Left ventricle myocardium superior (tissue), 1 donor: ENCODE data around the gene MTREX. TPM values are rescaled to one million over a fixed set of nuclear protein-coding genes. Genes with fewer than 3 reads are reported as not detected.

Experiments used
- ATAC-seq: fragments of 200-7000 bp; cut with Tn5 transposase; one replicate; pipeline ENCODE4 v1.9.1; 2020; ENCODE audit warnings: mild to moderate bottlenecking, moderate library complexity
- DNase-seq: peaks from one replicate; pipeline ENCODE4 v3.0.0-alpha.2; 2020
- intact Hi-C: fragments of 100-400 bp; cut with micrococcal nuclease; formaldehyde crosslinking; loops from one replicate; pipeline ENCODE4 v1.11.0; 2022
- total RNA-seq: library from RNA; stranded (reverse); fragmentation: NEBNext Ultra II Directional; extraction: Animal tissue kit (Norgen Biotek cat#: 25700); gene quantifications from one replicate; pipeline ENCODE4 v1.2.1, GENCODE V29; 2021
- donor health status: DM: no; HTN: yes; CAD: no; lungs with severe emphysema.

MTREX gene
- total RNA-seq, 1 donor from 2014 or later = 69.9 TPM

- intact Hi-C loops = no loop called here
- DNase-seq (no peak), ATAC-seq (no peak)
Observed at GRCh38 chr5:55413644-55414043, 105.9 kb downstream of the MTREX start.

GRCh38 chr5:55415071-55415470, 107.3 kb downstream of the MTREX start:
- no peak for ATAC-seq
- no peak for DNase-seq
- intact Hi-C loops = loop anchor here (5.0 kb wide), 1 partner anchor 272 kb away; no protein-coding TSS in a partner anchor

- no peak for DNase-seq
- intact Hi-C loops = loop anchor here (5.0 kb wide), 1 partner anchor 271 kb away; no protein-coding TSS in a partner anchor
- ATAC-seq = no peak
Observed at GRCh38 chr5:55416306-55416705, 108.5 kb downstream of the MTREX start.

GRCh38 chr5:55418994-55419968, 111.5 kb downstream of the MTREX start:
- intact Hi-C loops = loop anchor here (5.0 kb wide), 1 partner anchor 268 kb away; no protein-coding TSS in a partner anchor
- DNase-seq (no peak), ATAC-seq (peak; percentile 17)

GRCh38 chr5:55421074-55421529, 113.3 kb downstream of the MTREX start:
- DNase-seq = no peak
- intact Hi-C loops = no loop called here
- no peak for ATAC-seq

GRCh38 chr5:55426455-55426854, 118.7 kb downstream of the MTREX start:
- DNase-seq (no peak), ATAC-seq (no peak)
- intact Hi-C loops = no loop called here

- intact Hi-C loops = no loop called here
- ATAC-seq = peak; percentile 84
- no peak for DNase-seq
Observed at GRCh38 chr5:55427157-55427556, 119.4 kb downstream of the MTREX start.

GRCh38 chr5:55429221-55429612, 121.4 kb downstream of the MTREX start:
- no peak for ATAC-seq
- intact Hi-C loops = no loop called here
- DNase-seq = no peak

- peak; percentile 40 for DNase-seq
- intact Hi-C loops = no loop called here
- peak; percentile 26 for ATAC-seq
Observed at GRCh38 chr5:55429613-55430253, 121.9 kb downstream of the MTREX start.

GRCh38 chr5:55432549-55432948, 124.8 kb downstream of the MTREX start:
- ATAC-seq (no peak), DNase-seq (no peak)
- intact Hi-C loops = no loop called here

- no peak for DNase-seq
- intact Hi-C loops = no loop called here
- ATAC-seq = no peak
Observed at GRCh38 chr5:55437452-55437851, 129.7 kb downstream of the MTREX start.

GRCh38 chr5:55437859-55438206, 130.0 kb downstream of the MTREX start:
- DNase-seq = no peak
- intact Hi-C loops = no loop called here
- ATAC-seq = peak; percentile 25

- intact Hi-C loops = no loop called here
- ATAC-seq (peak; percentile 36), DNase-seq (no peak)
Observed at GRCh38 chr5:55438998-55439397, 131.2 kb downstream of the MTREX start.

- ATAC-seq (peak; percentile 44), DNase-seq (no peak)
- intact Hi-C loops = no loop called here
Observed at GRCh38 chr5:55440188-55440646, 132.4 kb downstream of the MTREX start.

GRCh38 chr5:55441107-55441771, 133.4 kb downstream of the MTREX start:
- intact Hi-C loops = no loop called here
- DNase-seq (no peak), ATAC-seq (peak; percentile 35)

- intact Hi-C loops = no loop called here
- ATAC-seq (no peak), DNase-seq (no peak)
Observed at GRCh38 chr5:55441954-55442353, 134.2 kb downstream of the MTREX start.

GRCh38 chr5:55445791-55446190, 138.0 kb downstream of the MTREX start:
- no peak for ATAC-seq
- no peak for DNase-seq
- intact Hi-C loops = no loop called here

- DNase-seq (no peak), ATAC-seq (peak; percentile 73)
- intact Hi-C loops = no loop called here
Observed at GRCh38 chr5:55446640-55447351, 139.0 kb downstream of the MTREX start.
